NB4 (cell line): ENCODE measurements around the gene ANO1.

Experiments used
- POLR2A ChIP-seq: IDR thresholded peaks from 2 replicates; pipeline ENCODE4 v1.6.1; 2011; ENCODE audit warnings: mild to moderate bottlenecking; ENCODE audit not compliant: insufficient read length; ENCODE audit errors: extremely low read depth
- TF ChIP-seq, protein P1 (sequence below): IDR thresholded peaks from one replicate; pipeline ENCODE4 v1.5.1; 2012; ENCODE audit warnings: low read depth, low read length

GRCh38 chr11:70078781-70079616 is 882 bp downstream of the ANO1 start:
- TF ChIP-seq, protein P1, sequence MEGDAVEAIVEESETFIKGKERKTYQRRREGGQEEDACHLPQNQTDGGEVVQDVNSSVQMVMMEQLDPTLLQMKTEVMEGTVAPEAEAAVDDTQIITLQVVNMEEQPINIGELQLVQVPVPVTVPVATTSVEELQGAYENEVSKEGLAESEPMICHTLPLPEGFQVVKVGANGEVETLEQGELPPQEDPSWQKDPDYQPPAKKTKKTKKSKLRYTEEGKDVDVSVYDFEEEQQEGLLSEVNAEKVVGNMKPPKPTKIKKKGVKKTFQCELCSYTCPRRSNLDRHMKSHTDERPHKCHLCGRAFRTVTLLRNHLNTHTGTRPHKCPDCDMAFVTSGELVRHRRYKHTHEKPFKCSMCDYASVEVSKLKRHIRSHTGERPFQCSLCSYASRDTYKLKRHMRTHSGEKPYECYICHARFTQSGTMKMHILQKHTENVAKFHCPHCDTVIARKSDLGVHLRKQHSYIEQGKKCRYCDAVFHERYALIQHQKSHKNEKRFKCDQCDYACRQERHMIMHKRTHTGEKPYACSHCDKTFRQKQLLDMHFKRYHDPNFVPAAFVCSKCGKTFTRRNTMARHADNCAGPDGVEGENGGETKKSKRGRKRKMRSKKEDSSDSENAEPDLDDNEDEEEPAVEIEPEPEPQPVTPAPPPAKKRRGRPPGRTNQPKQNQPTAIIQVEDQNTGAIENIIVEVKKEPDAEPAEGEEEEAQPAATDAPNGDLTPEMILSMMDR, result no peak
- no peak for TF ChIP-seq POLR2A
